Cardiac muscle cell (in vitro differentiated cells and primary cell): ENCODE results near the gene ITSN1. TPM values are rescaled to one million over a fixed set of nuclear protein-coding genes. Genes with fewer than 3 reads are reported as not detected.

Experiments used
- polyA plus RNA-seq: library from polyadenylated mRNA; unstranded; fragments of >200 nt; fragmentation: Nextera tagmentation; extraction: Ambion mirVana; gene quantifications from 2 replicates; pipeline ENCODE4 v1.2.1, GENCODE V29; 2016
- total RNA-seq: library from RNA; depleted of rRNA; stranded (reverse); fragments of >200 nt; gene quantifications from 2 replicates; pipeline ENCODE4 v1.2.3, GENCODE V29; 2016

The ITSN1 gene
- total and polyA plus RNA-seq, 2 experiments from 2014 or later, result 92.4 to 125 TPM

Other genes with a start within 250 kb of the ITSN1 start
- gene IFNGR2, start 239.1 kb upstream of the ITSN1 start, total RNA-seq, result 36.8 and 47.2 TPM in 2 replicates
- gene IFNGR2, start 239.1 kb upstream of the ITSN1 start, polyA plus RNA-seq, result 64.6 and 87.6 TPM in 2 replicates
- gene TMEM50B, start 162.5 kb upstream of the ITSN1 start, total RNA-seq, result 50.2 and 100 TPM in 2 replicates
- 85.0 and 138 TPM in 2 replicates for gene TMEM50B, start 162.5 kb upstream of the ITSN1 start, polyA plus RNA-seq
- gene DNAJC28, start 150.8 kb upstream of the ITSN1 start, total RNA-seq, result 1.8 and 2.3 TPM in 2 replicates
- 4.8 and 6.6 TPM in 2 replicates for gene DNAJC28, start 150.8 kb upstream of the ITSN1 start, polyA plus RNA-seq
- gene GART, start 100.4 kb upstream of the ITSN1 start, total RNA-seq, result 71.7 and 129 TPM in 2 replicates
- gene GART, start 100.4 kb upstream of the ITSN1 start, polyA plus RNA-seq, result 53.7 and 64.8 TPM in 2 replicates
- gene SON, start 99.5 kb upstream of the ITSN1 start, total RNA-seq, result 88.0 and 161 TPM in 2 replicates
- gene SON, start 99.5 kb upstream of the ITSN1 start, polyA plus RNA-seq, result 314 and 389 TPM in 2 replicates
- gene DONSON, start 53.8 kb upstream of the ITSN1 start, total RNA-seq, result 25.2 TPM in 2 replicates
- 34.9 and 38.5 TPM in 2 replicates for gene DONSON, start 53.8 kb upstream of the ITSN1 start, polyA plus RNA-seq
- 17.0 and 58.3 TPM in 2 replicates for gene CRYZL1, start 760 bp upstream of the ITSN1 start, total RNA-seq
- 58.1 and 79.4 TPM in 2 replicates for gene CRYZL1, start 760 bp upstream of the ITSN1 start, polyA plus RNA-seq